Activated CD4-positive, alpha-beta T cell treated with anti-CD3 and anti-CD28 coated beads, Interleukin-2, amount 50 U/mL, for 4 hours (primary cell): ENCODE data around the gene BPIFB3.
"Not testable (repeated sequence)": the region's sequence is repeated elsewhere in the genome, so short reads cannot be mapped to it uniquely, and the experiment has no call there.

Source experiments
- DNase-seq, 2 experiments: peaks; one replicate each; pipeline ENCODE4 v3.0.0-alpha.2; 2020

The BPIFB3 gene

DNA sequence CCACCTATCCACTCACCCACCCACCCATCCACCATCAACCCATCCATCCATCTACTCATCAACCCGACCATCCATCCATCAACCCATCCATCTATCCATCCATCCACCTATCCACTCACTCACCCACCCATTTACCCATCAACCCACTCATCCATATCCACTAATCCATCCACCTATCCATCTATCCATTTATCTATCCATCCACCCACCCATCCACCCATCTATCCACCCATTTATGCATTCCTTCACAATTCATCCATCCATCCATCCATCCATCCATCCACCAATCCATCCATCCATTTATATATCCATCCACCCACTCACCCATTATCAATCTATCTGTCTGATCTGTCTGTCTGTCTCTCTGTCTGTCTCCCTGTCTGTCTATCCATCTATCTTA lies 39.9 kb downstream of the BPIFB3 start:
- DNase-seq = no peak

DNA sequence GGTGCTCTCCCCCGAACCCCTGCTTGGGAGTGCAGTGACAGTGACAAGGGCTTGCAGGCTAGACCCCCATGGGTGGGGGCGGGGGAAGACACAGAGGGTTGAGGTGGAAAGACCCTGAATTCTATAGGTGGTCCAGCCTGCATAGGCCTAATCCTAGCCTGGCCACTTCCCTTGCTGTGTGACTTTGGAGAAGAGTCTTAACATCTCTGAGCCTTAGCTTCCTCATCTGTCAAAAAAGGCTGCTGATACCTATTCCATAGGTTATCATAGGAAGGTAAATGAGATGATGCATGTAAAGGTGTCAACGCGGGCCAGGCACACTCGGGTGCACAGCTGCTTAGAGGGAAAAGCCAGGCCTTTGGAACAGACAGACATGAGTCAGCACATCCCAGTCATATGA lies 41.5 kb downstream of the BPIFB3 start:
- no peak for DNase-seq

GRCh38 chr20:33095902-33096584 lies 42.3 kb downstream of the BPIFB3 start:
- DNase-seq = peak; percentile 17

DNA sequence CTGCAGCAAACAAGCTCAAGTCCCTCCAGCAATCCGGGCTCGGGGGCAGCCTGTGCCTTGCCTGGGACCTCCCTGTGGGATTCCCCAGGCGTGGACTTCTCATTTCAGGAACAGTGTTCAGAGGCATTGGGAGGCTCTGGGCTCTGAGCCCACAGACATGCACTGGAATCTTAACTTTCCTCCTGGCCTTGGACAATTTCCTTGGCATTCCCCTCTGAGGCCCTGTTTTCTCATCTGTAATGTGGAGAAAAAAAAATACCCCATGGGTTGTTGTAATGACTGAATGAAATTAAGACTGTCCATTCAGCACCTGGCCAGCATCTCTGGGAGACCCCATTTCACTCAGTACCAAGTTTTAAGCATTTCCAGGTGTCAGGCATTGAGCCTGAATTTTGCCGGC lies 43.3 kb downstream of the BPIFB3 start:
- DNase-seq = no peak

DNA sequence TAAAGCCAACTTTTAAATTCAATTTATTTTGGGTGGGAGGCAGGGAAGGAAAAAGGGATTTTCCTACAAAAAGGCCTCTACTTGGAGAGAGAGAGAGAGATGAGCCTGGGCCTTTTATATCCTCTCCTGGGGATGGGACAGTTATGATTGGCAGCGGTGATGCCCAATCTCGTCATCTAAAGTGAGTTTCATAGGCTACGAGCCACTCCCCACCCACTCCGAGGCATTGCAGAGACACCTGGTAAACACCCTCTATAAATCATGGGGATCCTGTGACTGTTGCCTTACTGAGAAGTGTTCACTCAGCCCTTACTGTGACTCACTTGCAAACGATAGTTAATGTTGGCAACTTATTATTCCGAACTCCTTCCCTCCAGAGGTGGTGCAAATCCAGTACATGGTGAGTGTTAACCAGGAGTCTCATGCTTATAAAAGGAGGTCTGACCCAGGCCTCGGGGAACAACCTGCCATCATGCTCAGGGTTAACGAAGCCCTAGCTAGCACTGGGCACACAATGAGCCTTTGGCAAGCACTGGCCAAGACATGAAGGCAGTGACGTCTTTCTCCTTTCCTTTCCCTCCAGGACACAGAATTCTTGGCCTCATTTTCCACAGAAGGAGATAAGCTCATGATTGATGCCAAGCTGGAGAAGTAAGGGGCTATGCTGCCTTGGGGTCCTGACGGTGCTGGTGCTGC lies 46.3 kb downstream of the BPIFB3 start:
- no peak for DNase-seq

DNA sequence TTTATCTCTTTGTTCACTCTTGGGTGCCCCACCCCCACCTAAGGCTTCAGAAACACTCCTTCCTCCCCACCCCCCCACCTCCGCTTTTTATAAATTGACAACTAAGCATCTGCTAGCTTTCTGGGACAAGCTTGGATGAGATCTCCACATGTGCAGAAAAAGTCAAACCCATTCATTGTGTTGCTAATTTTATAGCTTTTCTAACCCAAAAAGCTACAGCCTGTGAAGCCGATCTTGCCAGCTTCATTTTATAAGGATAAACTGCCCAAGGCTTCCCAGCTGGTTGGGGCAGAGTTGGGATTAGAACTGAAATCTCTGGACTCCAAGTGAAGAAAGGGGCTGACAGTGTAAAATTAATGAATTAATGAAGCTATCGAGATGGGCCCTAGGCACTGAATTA lies 49.9 kb downstream of the BPIFB3 start:
- no peak for DNase-seq

- no peak for DNase-seq
These were observed 50.6 kb downstream of the BPIFB3 start for GRCh38 chr20:33104336-33104735.

DNA sequence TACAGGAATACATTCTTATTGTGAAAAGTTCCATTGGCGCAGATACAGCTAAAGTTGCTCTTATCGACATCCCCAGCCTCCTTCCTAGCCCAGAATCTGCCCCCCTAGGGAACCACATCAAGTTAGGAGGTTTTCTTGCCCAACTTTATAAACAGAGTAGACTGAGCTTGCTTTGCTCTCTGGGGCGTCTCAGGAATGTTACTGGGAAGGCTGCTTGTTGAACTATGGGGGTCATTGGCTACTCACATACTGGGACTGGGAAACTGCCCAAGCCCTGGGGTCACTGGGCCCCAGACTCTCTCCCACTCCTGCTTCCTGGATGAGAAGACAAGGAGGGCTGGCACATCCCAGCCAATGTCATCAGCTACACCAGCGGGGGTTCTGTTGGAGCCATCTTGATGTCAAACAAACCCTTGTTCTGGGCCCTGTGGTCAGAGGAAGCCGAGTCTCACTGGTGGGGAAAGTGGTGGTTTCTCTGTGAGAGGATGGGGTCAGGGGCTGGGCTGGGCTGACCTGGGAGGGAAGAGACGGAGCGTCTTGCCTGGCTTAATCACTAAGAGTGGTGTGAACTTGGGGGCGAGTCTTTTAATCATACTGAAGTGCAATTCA lies 51.7 kb downstream of the BPIFB3 start:
- no peak for DNase-seq

DNA sequence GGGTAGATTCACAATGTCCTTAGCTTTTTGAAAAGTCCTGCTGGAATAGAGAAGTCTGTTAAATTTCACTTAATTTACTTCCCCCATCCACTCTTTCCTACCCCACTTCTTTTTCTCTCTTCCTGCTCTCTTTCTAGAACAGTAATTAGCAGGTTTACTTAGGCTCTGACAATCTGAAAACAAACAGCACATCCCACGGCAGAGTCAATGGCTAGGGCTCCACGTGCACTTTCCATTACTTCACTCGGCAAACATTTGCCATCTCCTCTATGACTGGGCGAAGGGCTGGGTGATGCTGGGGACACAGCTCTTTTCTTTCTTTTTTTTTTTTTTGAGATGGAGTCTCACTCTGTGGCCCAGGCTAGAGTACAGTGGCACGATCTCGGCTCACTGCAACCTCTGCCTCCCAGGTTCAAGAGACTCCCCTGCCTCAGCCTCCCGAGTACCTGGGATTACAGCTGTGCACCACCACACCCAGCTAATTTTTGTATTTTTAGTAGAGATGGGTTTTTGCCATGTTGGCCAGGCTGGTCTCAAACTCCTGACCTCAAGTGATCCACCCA lies 52.4 kb downstream of the BPIFB3 start:
- not testable (repeated sequence) for DNase-seq

DNA sequence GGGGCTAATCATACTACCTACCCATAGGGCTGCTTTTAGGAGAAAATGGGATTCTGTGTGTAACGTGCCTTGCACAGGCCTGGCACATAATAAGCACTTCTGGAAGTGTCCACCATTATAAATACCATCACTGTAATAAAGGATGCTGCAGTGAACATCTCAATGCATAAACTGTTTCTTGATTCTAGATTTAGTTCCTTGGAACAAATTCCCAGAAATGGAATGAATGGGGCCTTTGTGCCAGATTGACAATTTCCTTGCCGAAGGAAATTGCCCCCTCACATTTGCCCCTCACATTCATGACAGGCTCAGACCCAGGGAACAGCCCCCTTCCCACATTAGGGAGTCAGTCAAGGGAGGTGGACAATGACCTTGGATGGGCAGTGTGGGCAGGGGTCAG lies 55.0 kb downstream of the BPIFB3 start:
- DNase-seq = no peak

GRCh38 chr20:33110147-33110825 lies 56.6 kb downstream of the BPIFB3 start:
- DNase-seq = no peak

GRCh38 chr20:33111306-33111705 lies 57.6 kb downstream of the BPIFB3 start:
- DNase-seq = no peak

GRCh38 chr20:33112547-33113386 lies 59.1 kb downstream of the BPIFB3 start:
- DNase-seq = no peak

GRCh38 chr20:33113387-33113908 lies 59.7 kb downstream of the BPIFB3 start:
- no peak for DNase-seq

GRCh38 chr20:33115501-33115900 lies 61.8 kb downstream of the BPIFB3 start:
- not testable (repeated sequence) for DNase-seq

DNA sequence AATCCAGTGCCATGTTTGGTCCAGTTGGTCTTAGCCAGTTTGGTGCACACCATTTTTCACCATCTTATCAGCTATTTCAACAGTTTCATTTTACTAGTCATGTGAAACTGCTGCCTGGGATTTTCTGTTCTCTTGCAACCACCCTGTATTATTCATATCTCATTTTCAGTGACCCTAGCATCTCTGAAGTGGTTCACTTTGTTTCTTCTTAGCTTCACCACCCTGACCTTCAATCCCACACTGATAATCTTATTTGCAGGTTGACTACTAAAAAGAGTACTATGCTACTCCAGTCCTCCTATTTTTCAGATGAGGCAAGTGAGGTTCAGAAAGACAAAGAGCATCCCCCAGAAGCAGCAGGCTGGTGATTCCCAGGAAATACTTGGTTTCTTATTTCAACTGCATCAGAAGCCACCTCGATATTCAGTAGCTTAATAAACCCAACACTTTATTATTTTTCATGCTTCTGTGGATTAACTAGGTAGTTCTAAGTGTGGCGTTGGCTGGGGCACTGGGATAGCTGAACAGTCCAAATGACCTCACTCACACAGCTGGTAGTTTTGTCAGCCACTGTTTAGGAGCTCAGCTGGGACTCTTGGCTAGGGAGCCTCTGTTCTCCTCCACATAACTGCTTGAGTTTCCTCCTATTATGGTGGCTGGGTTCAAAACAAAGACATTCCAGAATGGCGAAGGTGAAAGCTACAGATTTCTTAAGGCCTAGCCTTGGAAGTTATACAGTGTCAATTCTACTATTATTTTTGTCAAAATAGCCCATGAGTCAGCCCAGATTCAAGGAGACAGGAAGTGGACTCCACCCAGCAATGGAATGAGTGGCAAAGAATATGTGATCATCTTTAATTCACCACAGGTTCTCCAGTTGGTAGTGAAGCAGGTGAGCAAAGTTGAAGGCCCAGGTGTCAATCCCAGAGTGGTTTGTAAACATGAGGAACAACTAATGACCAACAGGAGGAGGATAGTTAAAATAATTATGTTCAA lies 66.3 kb downstream of the BPIFB3 start:
- DNase-seq = no peak

GRCh38 chr20:33120934-33121333 lies 67.2 kb downstream of the BPIFB3 start:
- DNase-seq = no peak

GRCh38 chr20:33122297-33122696 lies 68.6 kb downstream of the BPIFB3 start:
- DNase-seq = not testable (repeated sequence)
